ENCODE data around the gene PDK1.

- TF ChIP-seq CTCF (conservative IDR thresholded peaks at IDR 0.05; ENCODE audit: low read depth in 2 of 2) (no peak), EZH2 (IDR thresholded peaks at IDR 0.05; ENCODE audit: low read depth, unreplicated experiment) (no peak), JUNB (IDR thresholded peaks at IDR 0.05; ENCODE audit: unreplicated experiment) (no peak), EZH2phosphoT487 (IDR thresholded peaks at IDR 0.05; ENCODE audit: unreplicated experiment) (no peak)
Measured at GRCh38 chr2:172614932-172615331, 59.0 kb downstream of the PDK1 start.
